Skin epidermis (tissue), 12 donors: Measurements from ENCODE around the gene SCAANT1.

Experiments
- H3K27ac ChIP-seq, 21 experiments: fragments of 200-600 bp; sonication (generic) in 11 of 21; one replicate each; pipeline ENCODE4 v1.5.0; 2020; ENCODE audit warnings: mild to moderate bottlenecking in 3 of 21, inconsistent platforms in 2 of 21, moderate library complexity in 2 of 21
- H3K4me3 ChIP-seq, 7 experiments: fragments of 200-600 bp; sonication (generic) in 2 of 7; one replicate each; pipeline ENCODE4 v1.5.0; 2020; ENCODE audit warnings: inconsistent platforms in 2 of 7, mild to moderate bottlenecking in 2 of 7, moderate library complexity in 1 of 7

The SCAANT1 gene

DNA sequence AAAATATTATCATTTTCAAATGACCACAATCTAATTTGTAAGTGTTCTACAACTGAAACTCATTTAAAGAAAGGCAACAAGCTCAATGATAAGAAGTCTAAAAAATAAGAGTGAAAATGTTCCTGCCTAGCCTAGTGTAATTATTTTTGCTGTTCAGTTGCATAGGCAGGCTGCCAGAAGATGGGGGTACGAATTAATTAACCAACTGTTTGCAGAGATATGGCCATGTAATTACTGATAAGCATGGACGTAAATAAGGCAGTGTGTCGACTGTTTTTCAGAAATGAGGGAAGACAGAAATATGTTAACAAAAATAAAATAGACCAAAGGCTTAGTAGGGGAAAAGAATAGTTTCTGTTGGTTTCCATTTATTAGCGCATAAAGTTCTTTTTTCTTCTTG, 24.7 kb upstream of the SCAANT1 start:
- Histone ChIP-seq H3K4me3 (no peak overlapping the region), H3K27ac (no peak overlapping the region)

DNA sequence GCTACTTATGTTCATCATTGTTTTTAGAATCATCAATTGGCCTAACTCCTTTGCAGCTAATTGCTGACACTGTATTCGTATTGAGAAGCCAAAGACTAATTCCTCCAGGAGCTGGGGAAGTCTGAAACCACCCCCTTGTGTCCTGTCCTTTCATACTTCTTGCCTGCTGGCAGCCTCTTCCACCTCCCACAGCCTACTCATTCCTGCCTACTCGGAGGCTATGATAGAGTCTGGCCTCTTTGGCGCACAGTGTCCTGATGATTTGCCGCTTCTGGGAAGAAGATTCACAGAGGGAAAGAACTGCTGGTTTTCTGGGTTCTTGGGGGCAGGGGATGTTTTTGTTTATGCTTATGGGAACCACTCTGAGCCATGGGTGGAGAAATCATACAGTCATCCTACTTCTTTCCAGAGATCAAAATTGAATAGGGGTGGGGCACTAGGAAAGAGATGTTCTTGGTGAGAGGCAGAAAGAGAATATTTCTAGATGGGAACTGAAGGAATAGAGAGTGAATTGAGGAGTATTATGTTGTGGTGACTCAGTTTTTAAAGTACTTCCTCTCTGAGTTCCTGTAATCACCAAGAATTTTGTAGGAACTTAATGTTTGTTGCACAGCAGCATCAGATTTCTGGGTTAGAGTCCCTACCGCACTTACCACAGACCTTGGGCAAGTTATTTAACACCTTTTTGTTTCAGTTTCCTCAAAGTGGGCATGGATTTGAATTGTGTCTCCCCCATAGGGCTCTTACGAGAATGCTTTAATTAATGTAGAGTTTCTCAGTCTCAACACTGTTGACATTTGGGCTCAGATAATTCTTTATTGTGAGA, 22.1 kb upstream of the SCAANT1 start:
- no peak overlapping the region for H3K4me3 ChIP-seq
- H3K27ac ChIP-seq = peak overlapping the region in 12 of 21 experiments; percentile 8 to 63 (median 31)

DNA sequence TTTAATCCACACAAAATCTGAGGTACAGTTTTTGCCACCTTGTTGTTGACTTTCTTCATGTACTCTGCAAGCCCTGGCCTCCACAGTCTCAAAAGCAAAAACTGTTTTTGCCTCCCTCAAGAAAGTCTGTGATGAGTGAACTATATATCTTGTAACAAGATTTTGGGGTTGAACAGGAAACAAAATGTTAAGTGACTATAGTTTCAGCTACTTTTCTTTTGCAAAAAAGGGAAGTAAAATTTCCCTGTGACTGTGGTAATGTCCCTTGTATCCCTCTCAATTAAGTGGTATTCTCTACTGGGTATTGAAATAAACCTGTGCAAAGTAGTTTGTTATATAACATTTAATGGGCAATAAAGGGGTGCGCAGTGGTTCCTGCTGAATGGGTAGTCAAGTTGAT, 21.3 kb upstream of the SCAANT1 start:
- no peak overlapping the region for H3K4me3 ChIP-seq
- H3K27ac ChIP-seq = peak overlapping the region in 12 of 21 experiments; percentile 5 to 58 (median 30)

DNA sequence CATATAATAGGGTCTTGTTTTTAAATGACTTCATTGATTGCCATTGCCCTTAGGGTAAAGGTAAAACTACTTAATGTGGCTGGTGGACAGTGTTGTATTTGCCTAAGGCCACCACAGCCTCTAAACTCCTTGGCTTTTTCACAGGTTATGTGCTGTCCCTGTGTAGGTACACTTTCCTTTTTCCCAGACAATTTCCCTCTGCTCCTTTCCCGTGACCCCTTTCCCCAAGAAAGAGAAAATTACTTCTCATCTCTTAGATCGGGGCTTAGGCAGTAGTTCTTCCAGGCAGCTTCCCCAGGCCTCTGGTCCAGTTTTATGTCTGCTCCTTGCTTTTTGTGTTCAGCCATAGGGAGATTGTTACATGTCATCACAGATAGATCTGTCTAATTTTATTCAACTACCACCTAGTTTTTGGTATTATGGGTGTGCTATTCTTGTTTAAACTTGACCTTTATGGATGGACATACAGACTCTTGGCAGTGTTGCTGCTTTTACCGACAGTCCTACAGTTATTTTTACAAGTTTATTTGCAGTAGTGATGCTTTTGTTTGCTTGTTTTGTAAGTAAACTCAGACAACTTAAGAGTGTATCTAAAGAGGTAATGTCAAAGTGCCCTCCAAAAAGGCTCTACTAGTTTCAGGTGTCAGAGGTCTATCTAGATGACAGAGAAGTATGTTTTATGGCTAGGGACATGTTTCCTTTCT, 20.5 kb upstream of the SCAANT1 start:
- Histone ChIP-seq H3K4me3 (no peak overlapping the region), H3K27ac (peak overlapping the region in 11 of 21 experiments; percentile 5 to 58 (median 29))

DNA sequence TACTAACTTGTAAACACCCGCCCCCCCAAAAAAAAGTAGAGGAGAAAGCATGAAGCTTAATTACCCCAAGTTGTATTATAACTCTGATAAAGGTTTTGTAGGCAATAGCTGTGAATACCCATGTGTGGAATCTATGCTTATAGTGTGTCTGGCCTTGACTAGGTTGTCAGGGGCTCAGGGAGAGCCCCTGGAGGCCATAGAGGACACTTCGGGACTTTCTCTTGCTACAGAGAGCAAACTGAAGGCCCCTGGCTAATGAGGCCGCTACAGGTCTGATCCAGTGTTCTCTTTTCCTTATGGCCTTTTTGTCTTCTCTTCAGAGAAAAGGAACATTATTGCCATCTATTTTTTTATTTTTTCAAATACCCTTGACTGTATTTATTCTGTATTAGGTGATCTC, 19.1 kb upstream of the SCAANT1 start:
- H3K27ac ChIP-seq = no peak overlapping the region
- no peak overlapping the region for H3K4me3 ChIP-seq

DNA sequence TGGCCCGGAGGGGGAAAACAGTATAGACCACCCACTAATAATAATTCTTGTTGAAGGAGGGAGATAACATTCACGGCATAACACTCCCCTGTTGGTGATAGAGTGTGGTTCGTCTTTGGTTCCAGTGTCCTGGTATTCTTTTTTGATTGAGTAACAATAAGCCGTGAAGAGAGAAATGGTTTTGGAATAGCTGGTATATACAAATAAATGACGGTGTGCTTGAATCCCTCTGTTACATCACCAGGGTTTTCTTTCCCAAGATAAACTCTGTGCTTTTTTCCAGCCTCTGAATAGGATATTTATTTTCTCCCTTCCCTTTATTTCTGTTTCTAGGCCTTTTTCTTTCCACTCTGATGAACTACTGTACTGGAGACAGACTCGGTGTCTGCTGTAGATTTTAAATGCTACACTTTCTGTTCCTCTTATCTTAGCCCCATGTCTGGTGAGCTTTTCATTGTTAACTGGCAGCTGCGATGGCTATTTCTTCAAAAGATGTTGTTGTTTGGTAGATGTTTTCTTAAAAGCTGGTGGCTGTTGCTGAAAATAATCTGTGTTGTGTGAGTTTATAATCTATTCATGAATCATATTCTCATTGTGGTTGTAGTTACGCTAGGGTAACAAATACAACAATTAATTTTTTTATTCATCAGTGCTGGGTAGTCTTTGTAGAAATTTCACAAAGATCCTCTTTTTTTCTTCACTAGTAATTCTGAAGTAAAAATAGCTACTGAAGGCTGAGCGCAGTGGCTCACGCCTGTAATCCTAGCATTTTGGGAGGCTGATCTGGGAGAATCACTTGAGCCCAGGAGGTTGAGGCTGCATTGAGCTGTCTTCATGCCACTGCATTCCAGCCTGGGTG, 15.5 kb upstream of the SCAANT1 start:
- H3K27ac ChIP-seq = peak overlapping the region in 3 of 21 experiments; percentile 5 to 58 (median 38)
- no peak overlapping the region for H3K4me3 ChIP-seq

DNA sequence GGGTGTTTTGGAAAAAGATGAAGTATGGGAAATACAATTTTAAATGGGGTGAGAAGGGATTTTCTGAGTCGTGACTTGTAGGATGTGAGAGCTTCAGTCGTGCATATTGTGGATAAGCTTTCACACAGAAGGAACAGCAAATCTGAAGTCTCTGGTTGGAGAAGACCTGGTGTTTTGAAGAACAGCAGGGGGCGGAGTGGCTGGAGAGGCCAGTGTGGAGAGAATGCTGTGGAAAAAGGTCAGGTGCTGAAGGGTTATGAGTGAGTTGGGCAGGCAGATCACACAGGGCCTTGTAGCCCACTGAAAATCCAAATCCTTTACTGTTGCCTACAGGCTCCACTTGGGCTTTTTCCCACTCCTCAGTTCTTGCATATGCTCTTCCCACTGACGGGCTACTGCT, 14.1 kb upstream of the SCAANT1 start:
- Histone ChIP-seq H3K27ac (peak overlapping the region in 1 of 21 experiments; percentile 11), H3K4me3 (no peak overlapping the region)

DNA sequence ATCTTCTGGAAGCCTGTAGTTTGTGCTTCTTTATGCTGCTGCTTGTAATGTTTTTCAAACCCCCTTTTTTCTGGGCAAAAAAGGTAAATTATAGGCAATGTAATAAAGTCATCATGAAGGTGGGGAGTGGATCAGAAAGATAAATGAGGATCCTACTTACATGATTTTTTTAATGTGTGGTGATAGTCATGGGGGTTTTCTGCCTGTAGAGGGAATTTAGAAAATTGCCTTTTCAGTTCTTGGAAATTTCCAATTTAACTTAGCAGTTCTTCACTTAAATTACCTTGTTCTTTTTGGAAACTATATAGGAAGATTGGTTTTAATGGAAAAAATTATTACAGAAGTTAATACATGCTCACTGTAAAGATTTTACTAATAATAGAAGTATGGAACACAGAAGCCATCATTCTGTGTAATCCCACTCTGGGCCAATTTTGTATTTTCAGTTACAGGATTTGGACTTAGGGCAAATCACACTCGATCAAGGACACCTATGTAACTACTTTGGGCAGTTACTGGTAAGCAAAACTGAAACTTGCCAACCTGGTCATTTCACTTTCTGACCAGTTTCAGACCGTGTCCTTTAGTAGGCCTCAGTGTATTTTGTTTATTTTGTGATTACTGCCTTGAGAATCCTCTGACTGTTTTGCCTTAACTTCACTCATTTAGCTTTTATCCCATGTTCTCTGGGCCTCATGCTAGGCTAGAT, 10.5 kb upstream of the SCAANT1 start:
- peak overlapping the region in 2 of 21 experiments; percentile 4 to 62 for H3K27ac ChIP-seq
- no peak overlapping the region for H3K4me3 ChIP-seq

DNA sequence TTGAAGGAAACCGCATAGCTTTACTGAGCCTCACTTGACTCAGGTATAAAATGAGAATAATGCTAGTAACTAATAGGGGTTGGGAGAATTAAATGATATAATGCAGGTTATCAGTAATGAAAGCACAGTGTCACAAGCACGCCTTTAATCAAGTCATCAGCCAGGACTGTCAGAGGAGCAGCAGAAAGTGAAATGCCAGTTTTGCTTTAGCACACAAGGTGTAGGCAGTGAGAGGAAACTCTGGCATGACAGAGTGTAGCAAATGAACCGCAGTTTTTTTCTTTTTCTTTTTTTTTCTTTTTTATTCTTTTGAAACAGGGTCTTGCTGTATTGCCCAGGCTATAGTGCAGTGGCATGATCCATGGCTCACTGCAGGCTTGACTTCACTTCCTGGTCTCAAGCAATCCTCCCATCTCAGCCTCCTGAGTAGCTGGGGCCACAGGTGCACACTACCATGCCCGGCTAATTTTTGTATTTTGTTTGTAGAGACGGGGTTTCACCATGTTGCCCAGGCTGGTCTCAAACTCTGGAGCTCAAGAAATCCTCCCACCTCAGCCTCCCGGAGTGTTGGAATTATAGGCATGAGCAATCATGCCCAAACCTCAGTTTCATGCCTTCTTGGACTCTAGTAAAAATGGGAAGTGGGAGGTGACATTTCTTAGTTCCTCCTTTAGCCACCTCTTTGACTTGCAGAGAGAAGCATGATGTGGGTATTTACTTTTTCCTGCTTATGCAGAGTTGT, 9.7 kb upstream of the SCAANT1 start:
- no peak overlapping the region for H3K4me3 ChIP-seq
- peak overlapping the region in 2 of 21 experiments; percentile 25 to 62 for H3K27ac ChIP-seq

DNA sequence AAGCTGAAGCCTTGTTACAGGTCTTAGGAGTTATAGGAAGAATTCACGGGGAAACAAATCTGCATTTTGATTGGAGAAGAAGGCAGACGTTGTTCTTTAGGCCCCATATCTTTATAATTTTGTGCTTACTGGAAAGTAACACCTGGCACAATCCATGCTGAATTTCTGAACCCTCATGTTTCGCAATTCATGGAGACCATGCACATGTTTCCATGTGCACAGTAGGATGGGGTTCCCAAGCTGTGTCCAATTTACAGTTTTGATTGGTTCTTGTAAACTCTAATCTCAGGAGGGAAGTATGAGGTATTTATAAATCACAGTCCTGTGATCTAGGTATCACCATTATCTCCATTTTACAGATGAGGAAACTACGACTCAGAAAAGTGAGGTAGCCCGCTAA, 7.8 kb upstream of the SCAANT1 start:
- Histone ChIP-seq H3K27ac (no peak overlapping the region), H3K4me3 (no peak overlapping the region)

DNA sequence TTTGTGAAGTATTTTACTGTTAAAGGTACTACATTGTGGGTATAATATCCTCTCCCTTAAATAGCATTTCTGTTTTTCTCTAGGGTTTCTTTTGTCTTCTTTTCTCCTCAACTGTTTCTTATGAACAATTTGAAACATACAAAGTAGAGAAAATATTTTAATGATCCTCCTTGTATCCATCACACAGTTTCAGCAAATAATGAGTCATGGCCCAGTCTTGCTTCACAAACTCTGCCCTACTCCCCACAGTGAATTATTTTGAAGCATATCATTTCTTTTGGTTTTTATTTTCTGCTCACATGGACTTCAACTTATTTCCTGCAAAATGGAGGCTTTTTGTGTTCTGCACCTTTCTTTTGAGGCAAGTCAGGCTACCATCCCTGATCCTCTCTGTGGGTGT, 6.1 kb upstream of the SCAANT1 start:
- Histone ChIP-seq H3K27ac (peak overlapping the region in 2 of 21 experiments; percentile 5 to 22), H3K4me3 (no peak overlapping the region)

DNA sequence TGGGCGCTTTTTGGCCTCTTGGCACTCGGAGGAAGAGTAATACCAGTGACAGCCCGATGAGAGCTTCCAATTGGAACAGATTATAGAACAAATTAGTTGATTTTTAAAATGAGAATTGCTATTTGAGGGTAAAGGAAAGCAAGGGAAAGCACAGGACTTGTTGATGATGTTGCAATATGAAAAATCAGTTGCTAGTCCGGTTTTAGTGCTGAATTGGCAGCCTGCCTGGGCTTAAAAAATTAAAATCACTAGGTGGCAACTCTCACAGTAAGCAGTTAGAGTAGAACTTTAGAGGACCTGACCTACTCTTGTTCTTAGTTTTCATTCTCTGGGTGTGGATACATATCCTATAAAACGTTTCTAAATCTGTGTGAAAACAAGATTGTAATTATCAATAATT, 2.1 kb upstream of the SCAANT1 start:
- peak overlapping the region in 17 of 21 experiments; percentile 0 to 100 (median 97) for H3K27ac ChIP-seq
- peak overlapping the region in 2 of 7 experiments; percentile 21 to 90 for H3K4me3 ChIP-seq

DNA sequence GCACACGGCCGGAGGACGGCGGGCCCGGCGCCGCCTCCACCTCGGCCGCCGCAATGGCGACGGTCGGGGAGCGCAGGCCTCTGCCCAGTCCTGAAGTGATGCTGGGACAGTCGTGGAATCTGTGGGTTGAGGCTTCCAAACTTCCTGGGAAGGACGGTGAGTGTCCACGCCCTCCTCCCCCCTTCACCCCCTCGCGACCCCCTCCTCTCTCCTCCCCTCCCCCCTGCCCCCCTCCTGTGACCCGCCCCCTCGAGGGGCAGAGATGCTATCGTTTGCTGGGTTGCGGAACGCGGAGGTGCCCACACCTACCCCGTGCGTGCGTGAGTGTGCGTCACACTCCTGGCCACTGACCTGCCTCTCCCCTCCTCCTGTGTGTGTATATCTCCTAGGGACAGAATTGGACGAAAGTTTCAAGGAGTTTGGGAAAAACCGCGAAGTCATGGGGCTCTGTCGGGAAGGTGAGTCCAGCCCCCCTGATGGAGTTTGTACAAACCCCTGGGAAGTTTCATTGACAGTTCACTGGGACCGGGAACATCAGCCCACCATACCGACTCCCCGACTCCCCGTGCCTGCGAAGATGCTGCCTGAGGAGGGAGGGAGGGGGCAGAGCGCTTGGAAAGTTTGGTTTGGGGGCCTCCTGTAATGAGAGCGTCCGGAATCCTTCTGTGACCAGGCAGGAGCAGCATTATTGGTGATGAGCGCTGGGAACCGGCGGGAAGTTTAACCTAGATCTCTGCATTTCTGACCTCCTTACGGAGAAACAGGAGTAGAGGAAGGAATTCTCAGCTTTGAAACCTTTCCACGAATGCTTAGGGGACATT, 795 bp upstream of the SCAANT1 start:
- H3K4me3 ChIP-seq = peak overlapping the region; percentile 49 to 97 (median 82)
- H3K27ac ChIP-seq = peak overlapping the region; percentile 69 to 100 (median 98)

DNA sequence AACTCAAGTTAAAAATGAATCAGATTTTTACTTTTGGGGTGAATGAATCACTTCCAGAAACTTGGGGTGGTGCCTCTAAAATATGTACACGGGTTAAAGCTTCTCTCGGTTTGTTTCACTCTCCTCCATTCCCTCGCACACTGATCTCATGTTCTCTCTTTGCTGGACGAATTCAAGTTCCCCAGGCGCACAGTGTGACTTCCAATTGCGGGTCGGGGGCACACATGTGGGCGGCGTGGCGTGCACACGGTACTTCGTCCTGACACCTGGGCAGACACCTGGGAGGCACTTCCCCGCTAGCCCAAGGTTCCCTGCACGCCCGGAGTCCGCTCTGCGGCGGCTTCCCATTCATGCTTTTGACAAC, 692 bp downstream of the SCAANT1 start:
- Histone ChIP-seq H3K27ac (peak overlapping the region; percentile 72 to 100 (median 98)), H3K4me3 (peak overlapping the region; percentile 49 to 97 (median 82))

DNA sequence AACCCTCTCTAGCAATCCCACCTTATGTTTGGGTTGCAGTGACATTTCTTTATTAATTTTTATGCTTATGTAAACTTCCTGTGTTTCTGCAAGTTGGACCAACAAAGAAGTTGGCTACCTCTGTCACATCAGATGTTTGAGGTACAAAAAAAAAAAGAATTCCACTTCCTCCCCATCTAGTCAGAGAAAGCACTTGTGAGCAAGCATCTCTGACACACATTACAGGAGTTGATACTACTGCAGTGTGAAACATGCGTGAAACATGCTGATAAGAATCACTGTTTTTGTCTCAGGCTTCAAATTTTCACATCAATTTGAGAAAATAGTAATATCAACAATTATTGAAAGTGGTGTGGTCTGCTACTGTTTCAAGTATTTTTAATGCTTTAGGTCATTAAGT, 1.3 kb downstream of the SCAANT1 start:
- H3K27ac ChIP-seq = peak overlapping the region in 18 of 21 experiments; percentile 93 to 100 (median 98)
- peak overlapping the region in 4 of 7 experiments; percentile 82 to 97 (median 86) for H3K4me3 ChIP-seq

DNA sequence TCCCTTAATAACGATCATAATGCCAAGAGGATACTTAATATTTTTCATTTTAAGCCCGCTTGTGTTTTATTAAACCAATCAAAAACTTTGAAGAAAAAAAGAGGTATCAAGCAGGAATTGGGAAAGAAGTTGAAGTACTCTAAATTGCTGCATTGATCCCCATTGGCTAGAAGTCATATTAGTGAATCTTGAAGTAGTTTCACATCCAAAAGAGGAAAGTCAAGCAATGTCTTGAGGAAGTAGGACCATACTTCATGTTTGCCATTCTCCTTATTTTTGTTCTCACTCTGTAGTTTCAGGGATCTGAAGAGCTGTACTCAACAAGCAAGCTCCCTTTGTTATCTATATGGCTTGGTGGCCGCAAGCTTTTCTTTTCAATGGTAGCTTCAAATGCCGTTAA, 2.2 kb downstream of the SCAANT1 start:
- H3K27ac ChIP-seq = peak overlapping the region in 1 of 21 experiments; percentile 97

DNA sequence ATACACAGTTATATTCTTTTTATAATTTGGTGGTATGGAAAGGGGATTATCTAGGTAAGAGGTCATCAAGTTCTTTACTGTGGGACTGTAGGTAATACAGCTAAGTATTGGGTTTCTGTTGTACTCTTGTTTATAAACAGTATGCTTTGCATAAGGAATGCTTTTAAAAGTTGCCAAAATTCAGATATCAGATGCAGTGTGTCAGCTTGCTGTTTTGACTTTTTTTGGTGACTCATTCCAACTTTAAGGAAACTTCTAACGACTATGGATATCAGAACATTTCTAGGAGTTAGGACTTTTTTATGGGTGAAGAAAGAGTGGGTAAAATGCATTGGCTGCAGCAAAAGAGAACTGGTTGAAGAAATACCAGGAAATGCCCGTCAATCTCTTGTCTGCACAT, 2.8 kb downstream of the SCAANT1 start:
- Histone ChIP-seq H3K4me3 (no peak overlapping the region), H3K27ac (no peak overlapping the region)

More for the DNA sequence above, 2.2 kb downstream of the SCAANT1 start:
- H3K4me3 ChIP-seq = no peak overlapping the region

DNA sequence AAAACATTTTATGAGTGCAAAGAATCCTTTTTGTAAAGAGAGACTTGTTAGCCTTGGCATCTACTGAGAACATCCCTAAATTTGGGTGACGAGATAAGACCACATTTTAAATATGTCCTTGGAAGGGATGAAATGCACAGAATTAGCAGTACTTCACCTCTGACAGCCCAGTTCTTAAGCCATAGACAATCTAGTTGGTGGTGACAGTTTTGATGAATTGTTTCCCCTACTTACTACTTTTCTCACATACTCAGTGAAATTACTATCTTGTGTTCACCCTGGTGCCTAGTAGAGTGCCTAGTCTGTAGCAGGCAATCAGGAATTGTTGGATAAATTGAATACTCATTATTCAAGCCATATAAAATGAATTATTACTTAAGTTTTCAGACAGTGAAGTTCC, 3.4 kb downstream of the SCAANT1 start:
- H3K4me3 ChIP-seq = no peak overlapping the region
- H3K27ac ChIP-seq = peak overlapping the region in 1 of 21 experiments; percentile 5
